Stimulated activated naive B cell treated with anti-CD40 and anti-IgM and Interleukin-4, amounts not matched to agents 10 μg/mL and 1 μg/mL and 100 μg/mL, for 72 hours (primary cell): Measurements from ENCODE around the gene PLD4.

Source experiments
- ATAC-seq, 2 donors: fragments of 150-1000 bp; cut with Tn5 transposase; replicated peaks; 2 replicates each; pipeline ENCODE4 v1.10.0; 2021; ENCODE audit warnings: moderate library complexity in 1 of 2
- DNase-seq: peaks from one replicate; pipeline ENCODE4 v3.0.0; 2021
- H3K27ac Mint-ChIP-seq: one replicate; pipeline ENCODE4 v1.8.0; 2022; ENCODE audit warnings: mild to moderate bottlenecking, mixed read lengths
- H3K27me3 Mint-ChIP-seq, 2 donors: one replicate each; pipeline ENCODE4 v1.8.0; 2022; ENCODE audit warnings: mixed read lengths in 2 of 2
- H3K36me3 Mint-ChIP-seq, 2 donors: one replicate each; pipeline ENCODE4 v1.8.0; 2022; ENCODE audit warnings: mixed read lengths in 2 of 2, mild to moderate bottlenecking in 1 of 2
- H3K4me1 Mint-ChIP-seq, 2 donors: one replicate each; pipeline ENCODE4 v1.8.0; 2022; ENCODE audit warnings: mixed read lengths in 2 of 2, mild to moderate bottlenecking in 1 of 2
- H3K4me3 Mint-ChIP-seq, 2 donors: one replicate each; pipeline ENCODE4 v1.8.0; 2022; ENCODE audit warnings: mild to moderate bottlenecking in 2 of 2, mixed read lengths in 2 of 2, moderate library complexity in 1 of 2
- H3K9me3 Mint-ChIP-seq, 2 donors: one replicate each; pipeline ENCODE4 v1.8.0; 2022; ENCODE audit warnings: mixed read lengths in 2 of 2, mild to moderate bottlenecking in 1 of 2

The PLD4 gene

GRCh38 chr14:104953896-104954656 lies 29.4 kb downstream of the PLD4 start:
- no peak overlapping the region for H3K4me3 Mint-ChIP-seq
- peaks cover 11 to 14% of the 10 kb centered on the region in 2 donors for H3K27me3 Mint-ChIP-seq
- no peak overlapping the region for H3K27ac Mint-ChIP-seq
- H3K36me3 Mint-ChIP-seq: no peaks in the 10 kb centered on the region
- no peaks in the 10 kb centered on the region for H3K9me3 Mint-ChIP-seq
- no peak for ATAC-seq
- peaks cover 0 to 5% of the 10 kb centered on the region in 2 donors for H3K4me1 Mint-ChIP-seq
- no peak for DNase-seq

- H3K27me3 Mint-ChIP-seq: peaks cover 11 to 14% of the 10 kb centered on the region in 2 donors
- DNase-seq: no peak
- peaks cover 0 to 5% of the 10 kb centered on the region in 2 donors for H3K4me1 Mint-ChIP-seq
- H3K36me3 Mint-ChIP-seq: no peaks in the 10 kb centered on the region
- H3K9me3 Mint-ChIP-seq: no peaks in the 10 kb centered on the region
- no peak for ATAC-seq
- H3K4me3 Mint-ChIP-seq: no peak overlapping the region
- peak overlapping the region; percentile 31 for H3K27ac Mint-ChIP-seq
Observed at GRCh38 chr14:104954746-104955395, 30.2 kb downstream of the PLD4 start.

DNA sequence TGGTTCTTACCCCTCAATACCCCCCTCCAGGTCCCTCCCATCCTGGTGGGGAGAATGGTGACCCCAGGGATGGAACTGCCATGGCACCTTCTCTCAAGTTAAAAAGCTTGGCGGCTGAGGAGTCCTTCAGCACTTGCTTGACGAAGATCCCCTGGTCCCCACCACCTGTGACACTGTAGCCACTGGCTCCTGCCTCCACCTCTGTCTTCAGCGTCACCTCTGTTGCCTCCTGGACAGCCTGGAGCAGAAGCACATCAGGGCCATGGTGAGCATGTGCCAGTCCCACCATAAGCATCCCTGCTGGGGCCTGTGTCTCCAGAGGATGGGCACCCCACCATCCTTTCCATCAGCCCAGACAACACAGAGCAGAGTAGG lies 30.7 kb downstream of the PLD4 start:
- Mint-ChIP-seq H3K4me1 (peaks cover 0 to 5% of the 10 kb centered on the region in 2 donors), H3K4me3 (no peak overlapping the region), H3K9me3 (no peaks in the 10 kb centered on the region), H3K36me3 (no peaks in the 10 kb centered on the region), H3K27ac (no peak overlapping the region), H3K27me3 (peaks cover 13 to 14% of the 10 kb centered on the region in 2 donors)
- no peak for ATAC-seq
- no peak for DNase-seq

DNA sequence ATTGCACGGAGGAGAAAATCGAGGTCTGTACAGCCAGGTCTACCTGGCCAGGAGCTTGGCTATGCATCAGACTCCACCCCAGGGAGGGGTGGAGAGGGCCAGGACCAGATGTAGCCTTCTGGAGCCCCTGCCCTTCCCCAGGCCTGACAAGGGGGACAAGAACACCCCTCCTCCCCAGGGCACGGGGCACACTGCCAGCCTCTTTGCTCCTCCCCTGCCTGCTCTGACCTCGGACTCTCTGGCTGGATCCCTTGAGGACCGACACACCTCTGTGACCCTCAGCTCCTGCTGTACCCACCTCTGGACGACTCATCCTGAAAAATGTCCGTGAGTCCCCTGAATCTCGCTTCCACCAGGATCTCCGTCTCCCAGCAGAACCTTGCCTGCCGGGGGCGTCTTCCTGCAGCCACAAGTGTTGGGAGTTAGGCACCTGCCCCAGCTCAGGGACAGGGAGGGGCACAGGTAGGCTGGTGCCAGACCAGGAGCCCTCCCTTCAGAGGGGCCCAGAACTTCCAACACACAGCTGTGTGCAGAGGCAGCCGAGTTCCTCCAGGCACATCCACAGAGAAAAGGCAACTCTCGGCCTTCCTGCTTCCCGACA lies 31.7 kb downstream of the PLD4 start:
- Mint-ChIP-seq H3K4me1 (peaks cover 0 to 5% of the 10 kb centered on the region in 2 donors), H3K36me3 (no peaks in the 10 kb centered on the region), H3K27ac (no peak overlapping the region), H3K4me3 (no peak overlapping the region), H3K9me3 (no peaks in the 10 kb centered on the region), H3K27me3 (peaks cover 14 to 17% of the 10 kb centered on the region in 2 donors)
- ATAC-seq (no peak), DNase-seq (no peak)

GRCh38 chr14:104957146-104958113 lies 32.8 kb downstream of the PLD4 start:
- H3K36me3 Mint-ChIP-seq: no peaks in the 10 kb centered on the region
- H3K27ac Mint-ChIP-seq: peak overlapping the region; percentile 31
- no peak overlapping the region for H3K4me3 Mint-ChIP-seq
- ATAC-seq (no peak), DNase-seq (no peak)
- peaks cover 14 to 17% of the 10 kb centered on the region in 2 donors for H3K27me3 Mint-ChIP-seq
- H3K9me3 Mint-ChIP-seq: no peaks in the 10 kb centered on the region
- H3K4me1 Mint-ChIP-seq: peaks cover 0 to 5% of the 10 kb centered on the region in 2 donors

DNA sequence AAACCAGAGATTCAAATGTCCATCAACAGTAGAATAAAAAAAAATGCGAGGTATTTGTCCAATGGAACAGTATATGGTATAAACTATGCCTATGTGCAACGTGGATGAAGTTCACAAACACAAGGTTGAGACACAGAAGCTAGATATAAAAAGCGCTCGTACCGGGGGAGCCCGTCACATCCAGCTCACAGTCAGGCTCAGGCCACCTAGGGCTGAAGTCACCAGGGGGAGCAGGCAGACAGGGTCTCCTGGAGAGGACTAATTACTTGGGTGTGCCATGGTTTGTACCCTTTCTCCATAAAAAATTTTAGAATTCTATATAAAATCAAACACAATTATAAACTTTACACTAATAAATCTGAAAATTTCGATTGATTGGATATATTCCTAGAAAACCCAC lies 39.9 kb downstream of the PLD4 start:
- Mint-ChIP-seq H3K9me3 (no peaks in the 10 kb centered on the region), H3K4me3 (no peak overlapping the region), H3K27ac (no peak overlapping the region), H3K4me1 (peaks cover 12 to 16% of the 10 kb centered on the region in 2 donors), H3K27me3 (peaks cover 20 to 37% of the 10 kb centered on the region in 2 donors), H3K36me3 (no peaks in the 10 kb centered on the region)
- ATAC-seq: no peak
- no peak for DNase-seq

GRCh38 chr14:104965561-104966231 lies 41.0 kb downstream of the PLD4 start:
- Mint-ChIP-seq H3K4me3 (no peak overlapping the region), H3K27ac (no peak overlapping the region), H3K4me1 (peaks cover 12 to 16% of the 10 kb centered on the region in 2 donors), H3K36me3 (no peaks in the 10 kb centered on the region), H3K9me3 (no peaks in the 10 kb centered on the region), H3K27me3 (peaks cover 20 to 32% of the 10 kb centered on the region in 2 donors)
- DNase-seq: no peak
- ATAC-seq: no peak

DNA sequence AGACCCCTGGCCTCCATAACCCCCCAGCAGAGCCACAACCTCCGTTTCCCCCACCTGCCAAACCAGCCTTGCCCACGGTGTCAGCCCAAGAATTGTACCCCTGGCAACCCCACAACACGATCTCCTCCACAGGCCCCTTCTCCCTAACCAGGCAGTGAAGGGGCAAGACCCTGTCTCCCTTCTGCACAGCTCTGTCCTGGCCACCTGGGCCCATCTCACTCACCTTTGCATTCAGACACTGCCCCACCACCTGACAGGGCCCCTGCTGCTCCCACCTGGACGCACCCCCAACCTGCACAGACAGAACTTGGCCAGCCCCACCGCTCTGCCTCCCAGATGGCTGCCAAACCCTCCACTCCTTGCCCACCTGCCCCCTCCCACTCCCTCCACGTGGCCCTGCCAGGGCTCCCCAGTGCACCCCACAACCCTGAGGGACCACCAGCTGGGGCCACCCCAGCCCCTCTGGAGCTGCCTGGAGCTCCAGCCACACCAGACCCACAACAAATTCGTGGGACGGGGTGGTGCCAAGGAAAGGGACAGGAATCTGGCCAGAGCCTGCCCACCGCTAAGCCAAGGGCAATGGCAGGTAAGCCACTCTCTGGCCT lies 41.7 kb downstream of the PLD4 start:
- no peaks in the 10 kb centered on the region for H3K36me3 Mint-ChIP-seq
- ATAC-seq: no peak
- no peak for DNase-seq
- H3K9me3 Mint-ChIP-seq: no peaks in the 10 kb centered on the region
- H3K27me3 Mint-ChIP-seq: peaks cover 20 to 31% of the 10 kb centered on the region in 2 donors
- H3K4me1 Mint-ChIP-seq: peaks cover 12 to 16% of the 10 kb centered on the region in 2 donors
- peak overlapping the region; percentile 27 for H3K27ac Mint-ChIP-seq
- H3K4me3 Mint-ChIP-seq: no peak overlapping the region

DNA sequence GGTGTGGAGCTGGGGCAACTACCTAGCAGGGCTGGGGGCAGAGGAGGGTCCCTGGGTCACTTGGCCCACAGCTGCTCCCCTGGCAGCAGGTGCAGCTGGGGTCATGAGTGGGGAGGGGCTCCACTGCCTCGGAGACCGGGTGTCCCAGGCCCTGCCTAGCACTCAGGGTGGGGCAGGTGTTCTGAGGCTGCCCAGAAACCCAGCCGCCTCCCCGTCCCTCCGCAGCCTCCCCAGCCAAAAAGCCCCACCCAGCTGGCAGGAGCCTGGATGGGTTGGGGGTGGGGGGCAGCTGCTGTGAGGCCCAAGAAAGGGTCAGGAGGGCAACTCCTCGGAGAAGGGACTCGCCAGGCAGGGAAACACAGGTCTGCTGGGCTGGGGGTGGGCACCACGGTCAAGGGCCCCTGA lies 42.3 kb downstream of the PLD4 start:
- Mint-ChIP-seq H3K4me1 (peaks cover 12 to 16% of the 10 kb centered on the region in 2 donors), H3K36me3 (no peaks in the 10 kb centered on the region), H3K4me3 (peak overlapping the region in 1 of 2 donors; percentile 4), H3K9me3 (no peaks in the 10 kb centered on the region), H3K27me3 (peaks cover 20 to 31% of the 10 kb centered on the region in 2 donors), H3K27ac (no peak overlapping the region)
- ATAC-seq (no peak), DNase-seq (no peak)

DNA sequence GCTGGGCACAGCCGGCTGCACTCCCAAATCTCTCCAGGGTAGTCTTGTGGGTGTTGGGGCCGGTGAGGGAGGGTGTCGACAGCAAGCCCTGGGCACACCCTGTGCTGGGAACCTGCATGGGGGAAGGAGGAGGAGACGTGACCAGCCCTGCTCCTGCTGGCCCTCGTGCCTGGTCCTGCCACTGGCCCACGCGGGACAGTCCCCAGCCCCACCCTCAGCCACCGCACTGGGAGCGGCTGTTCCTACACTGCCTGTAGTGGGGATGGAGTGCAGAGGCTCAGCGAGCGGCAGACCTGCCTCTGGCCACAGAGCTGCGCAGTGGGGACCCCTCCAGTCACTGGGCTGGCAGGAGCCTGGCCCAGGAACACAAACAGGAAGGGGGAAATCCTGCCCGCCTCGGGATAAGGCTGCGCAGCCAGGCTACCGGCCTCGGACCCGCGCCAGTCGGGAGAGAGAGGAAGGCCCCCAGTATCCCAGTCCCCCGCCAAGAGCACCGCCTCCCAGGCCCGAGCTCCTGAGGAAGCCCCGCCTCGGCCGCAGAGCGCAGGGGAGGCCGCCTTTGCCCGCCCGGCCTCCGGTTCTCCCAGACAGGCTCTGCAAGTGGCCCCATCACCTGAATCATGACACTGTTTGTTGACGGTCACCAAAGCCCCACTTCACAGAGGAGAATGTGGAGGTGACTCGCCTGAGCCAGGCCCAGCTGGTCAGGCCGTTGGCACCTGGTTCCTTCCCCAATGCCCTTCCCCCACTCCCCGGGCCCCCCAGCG lies 42.9 kb downstream of the PLD4 start:
- peaks cover 20 to 31% of the 10 kb centered on the region in 2 donors for H3K27me3 Mint-ChIP-seq
- H3K4me3 Mint-ChIP-seq: peak overlapping the region in 1 of 2 donors; percentile 44
- DNase-seq: no peak
- H3K4me1 Mint-ChIP-seq: peaks cover 12 to 16% of the 10 kb centered on the region in 2 donors
- peak; percentile 36 to 44 for ATAC-seq
- no peak overlapping the region for H3K27ac Mint-ChIP-seq
- no peaks in the 10 kb centered on the region for H3K36me3 Mint-ChIP-seq
- H3K9me3 Mint-ChIP-seq: no peaks in the 10 kb centered on the region

GRCh38 chr14:104968153-104968527 lies 43.5 kb downstream of the PLD4 start:
- Mint-ChIP-seq H3K4me1 (peaks cover 12 to 16% of the 10 kb centered on the region in 2 donors), H3K36me3 (no peaks in the 10 kb centered on the region), H3K27ac (no peak overlapping the region), H3K4me3 (peak overlapping the region in 1 of 2 donors; percentile 44), H3K27me3 (peaks cover 20 to 31% of the 10 kb centered on the region in 2 donors), H3K9me3 (no peaks in the 10 kb centered on the region)
- ATAC-seq: peak in 1 of 2 donors; percentile 14
- no peak for DNase-seq

GRCh38 chr14:104968541-104969401 lies 44.1 kb downstream of the PLD4 start:
- Mint-ChIP-seq H3K4me1 (peaks cover 12 to 16% of the 10 kb centered on the region in 2 donors), H3K36me3 (no peaks in the 10 kb centered on the region), H3K4me3 (no peak overlapping the region), H3K27me3 (peaks cover 20 to 31% of the 10 kb centered on the region in 2 donors), H3K9me3 (no peaks in the 10 kb centered on the region), H3K27ac (no peak overlapping the region)
- peak; percentile 27 to 53 for ATAC-seq
- DNase-seq: no peak
